HG03175 (cell line): ENCODE results near the gene LRP8.
"Not testable (repeated sequence)": the region's sequence is repeated elsewhere in the genome, so short reads cannot be mapped to it uniquely, and the experiment has no call there.

Experiments
- ATAC-seq: cut with Tn5 transposase; IDR thresholded peaks from one replicate; pipeline ENCODE4 v1.9.1; 2021; ENCODE audit warnings: mild to moderate bottlenecking, moderate library complexity; ENCODE audit not compliant: unreplicated experiment

LRP8 gene

GRCh38 chr1:53220171-53220961 lies 107.5 kb downstream of the LRP8 start, which contains the start of gene CZIB:
CZIB (minus strand) TSS chr1:53220634; CDS start chr1:53220575, 59 bp downstream.
- ATAC-seq: peak; percentile 94

GRCh38 chr1:53219711-53220110 lies 108.2 kb downstream of the LRP8 start:
- no peak for ATAC-seq

GRCh38 chr1:53218201-53218600 lies 109.7 kb downstream of the LRP8 start:
- no peak for ATAC-seq

- no peak for ATAC-seq
Observed at GRCh38 chr1:53214376-53214940, 113.4 kb downstream of the LRP8 start.

GRCh38 chr1:53210954-53211353 lies 116.9 kb downstream of the LRP8 start:
- ATAC-seq: no peak

- no peak for ATAC-seq
Observed at GRCh38 chr1:53210352-53210751, 117.5 kb downstream of the LRP8 start.

GRCh38 chr1:53207726-53208125 lies 120.1 kb downstream of the LRP8 start:
- no peak for ATAC-seq

GRCh38 chr1:53206735-53207379 lies 121.0 kb downstream of the LRP8 start:
- ATAC-seq: no peak

- not testable (repeated sequence) for ATAC-seq
Observed at GRCh38 chr1:53206083-53206685, 121.7 kb downstream of the LRP8 start.

GRCh38 chr1:53205496-53205895 lies 122.4 kb downstream of the LRP8 start:
- not testable (repeated sequence) for ATAC-seq

GRCh38 chr1:53203466-53203865 lies 124.4 kb downstream of the LRP8 start:
- ATAC-seq: no peak

- no peak for ATAC-seq
Observed at GRCh38 chr1:53198241-53198651, 129.6 kb downstream of the LRP8 start.

- ATAC-seq: no peak
Observed at GRCh38 chr1:53197291-53198200, 130.3 kb downstream of the LRP8 start.

GRCh38 chr1:53196485-53197290 lies 131.2 kb downstream of the LRP8 start, which contains the start of gene CPT2:
CPT2 (plus strand) TSS chr1:53196824; CDS start chr1:53196944, 120 bp downstream.
- ATAC-seq: peak; percentile 99

GRCh38 chr1:53196017-53196484 lies 131.8 kb downstream of the LRP8 start:
- ATAC-seq: peak; percentile 19

- ATAC-seq: no peak
Observed at GRCh38 chr1:53195246-53196016, 132.4 kb downstream of the LRP8 start.
